ENCODE results near the gene CCDC192.

The CCDC192 gene

DNA sequence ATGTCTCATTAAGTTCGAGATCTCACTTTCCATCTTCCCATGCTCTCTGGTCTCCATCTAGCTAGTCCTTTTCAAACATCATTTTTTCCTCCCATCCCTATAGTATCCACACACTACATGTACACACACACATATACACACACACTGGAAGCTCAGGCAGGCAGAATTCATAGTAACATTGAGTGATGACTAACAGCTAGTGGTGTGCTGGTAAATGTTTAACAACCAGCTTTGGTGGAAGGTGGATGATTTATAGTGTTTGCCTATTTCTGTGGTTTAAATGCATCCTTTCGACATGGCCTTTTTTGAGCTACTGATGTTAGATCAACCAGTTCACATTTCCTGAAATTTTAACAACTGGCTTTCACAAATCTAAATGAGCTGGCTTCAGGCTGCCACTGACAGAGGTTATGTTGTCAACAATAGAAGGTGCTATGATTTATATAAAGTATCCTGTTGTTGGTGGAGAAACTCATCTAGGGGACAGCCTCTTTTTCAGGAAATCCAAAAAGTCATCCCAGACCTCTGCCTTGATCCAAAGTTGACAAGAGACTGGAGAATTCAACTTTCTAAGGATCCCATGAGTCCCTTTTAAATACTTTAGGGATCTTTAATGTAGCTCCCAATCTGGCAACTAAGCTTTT lies 117.8 kb downstream of the CCDC192 start:
- Histone ChIP-seq H2AFZ (ENCODE audit: low read depth) (no peak overlapping the region), H3K4me2 (no peak overlapping the region), H4K20me1 (ENCODE audit: insufficient read depth) (no peaks in the 10 kb centered on the region), H3K4me1 (ENCODE audit: low read depth, poor library complexity, severe bottlenecking) (no peaks in the 10 kb centered on the region), H3K9ac (no peak overlapping the region), H3K27ac (no peak overlapping the region), H3K27me3 (ENCODE audit: insufficient read depth, low read depth) (no peaks in the 10 kb centered on the region), H3K4me3 (IDR thresholded peaks at IDR 0.05; ENCODE audit: insufficient read depth, low read depth, low read length) (no peak overlapping the region), H3K79me2 (ENCODE audit: insufficient read depth, low read depth) (no peaks in the 10 kb centered on the region), H3K36me3 (ENCODE audit: insufficient read depth) (no peaks in the 10 kb centered on the region)
- TF ChIP-seq, protein P1, sequence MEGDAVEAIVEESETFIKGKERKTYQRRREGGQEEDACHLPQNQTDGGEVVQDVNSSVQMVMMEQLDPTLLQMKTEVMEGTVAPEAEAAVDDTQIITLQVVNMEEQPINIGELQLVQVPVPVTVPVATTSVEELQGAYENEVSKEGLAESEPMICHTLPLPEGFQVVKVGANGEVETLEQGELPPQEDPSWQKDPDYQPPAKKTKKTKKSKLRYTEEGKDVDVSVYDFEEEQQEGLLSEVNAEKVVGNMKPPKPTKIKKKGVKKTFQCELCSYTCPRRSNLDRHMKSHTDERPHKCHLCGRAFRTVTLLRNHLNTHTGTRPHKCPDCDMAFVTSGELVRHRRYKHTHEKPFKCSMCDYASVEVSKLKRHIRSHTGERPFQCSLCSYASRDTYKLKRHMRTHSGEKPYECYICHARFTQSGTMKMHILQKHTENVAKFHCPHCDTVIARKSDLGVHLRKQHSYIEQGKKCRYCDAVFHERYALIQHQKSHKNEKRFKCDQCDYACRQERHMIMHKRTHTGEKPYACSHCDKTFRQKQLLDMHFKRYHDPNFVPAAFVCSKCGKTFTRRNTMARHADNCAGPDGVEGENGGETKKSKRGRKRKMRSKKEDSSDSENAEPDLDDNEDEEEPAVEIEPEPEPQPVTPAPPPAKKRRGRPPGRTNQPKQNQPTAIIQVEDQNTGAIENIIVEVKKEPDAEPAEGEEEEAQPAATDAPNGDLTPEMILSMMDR (conservative IDR thresholded peaks at IDR 0.05; ENCODE audit: low read depth, low read length) = no peak

DNA sequence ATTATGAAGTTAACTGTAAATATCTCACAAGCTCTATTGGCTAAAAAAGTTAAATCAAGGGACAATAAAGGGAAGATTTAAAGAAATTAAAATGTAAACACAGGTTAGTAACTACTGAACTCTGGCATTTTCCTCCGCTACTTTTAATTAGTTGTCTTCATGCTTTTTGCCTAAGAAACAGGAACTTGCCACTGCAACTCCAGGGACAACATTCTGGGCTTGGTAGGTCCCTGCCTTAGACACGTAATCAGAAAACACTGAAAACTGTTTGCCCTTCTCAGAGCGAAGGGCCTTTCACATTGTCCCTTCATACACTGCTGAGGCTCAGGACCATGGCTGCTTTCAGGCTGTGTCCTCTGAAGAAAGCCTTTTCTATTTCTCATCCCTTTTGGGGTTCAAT lies 118.7 kb downstream of the CCDC192 start:
- H3K36me3 ChIP-seq (ENCODE audit: insufficient read depth) = no peaks in the 10 kb centered on the region
- H3K4me1 ChIP-seq (ENCODE audit: low read depth, poor library complexity, severe bottlenecking) = no peaks in the 10 kb centered on the region
- no peaks in the 10 kb centered on the region for H3K79me2 ChIP-seq (ENCODE audit: insufficient read depth, low read depth)
- no peak overlapping the region for H3K27ac ChIP-seq
- no peaks in the 10 kb centered on the region for H4K20me1 ChIP-seq (ENCODE audit: insufficient read depth)
- H3K4me2 ChIP-seq = no peak overlapping the region
- TF ChIP-seq, protein P1 (conservative IDR thresholded peaks at IDR 0.05; ENCODE audit: low read depth, low read length) = no peak
- no peaks in the 10 kb centered on the region for H3K27me3 ChIP-seq (ENCODE audit: insufficient read depth, low read depth)
- H2AFZ ChIP-seq (ENCODE audit: low read depth) = no peak overlapping the region
- no peak overlapping the region for H3K9ac ChIP-seq
- no peak overlapping the region for H3K4me3 ChIP-seq (IDR thresholded peaks at IDR 0.05; ENCODE audit: insufficient read depth, low read depth, low read length)

DNA sequence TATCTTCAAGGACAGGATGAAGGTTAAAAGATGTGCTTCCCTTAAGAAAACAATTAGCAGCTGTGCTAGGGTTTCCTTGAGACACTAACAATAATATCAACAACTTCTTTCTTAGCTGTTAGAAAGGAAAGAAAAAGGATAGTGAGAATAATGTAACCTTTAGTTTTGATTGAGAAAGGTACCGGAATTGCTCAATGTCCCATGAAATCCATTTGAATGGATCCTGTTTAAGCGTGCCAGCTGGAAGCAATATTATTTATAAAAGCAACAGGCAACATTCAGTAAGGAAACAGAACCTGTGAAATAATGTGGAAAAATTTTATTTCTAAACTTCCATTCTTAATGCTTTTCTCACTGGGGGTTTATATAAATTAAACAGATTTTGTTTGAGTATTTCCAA lies 120.9 kb downstream of the CCDC192 start:
- H3K27ac ChIP-seq = no peak overlapping the region
- no peaks in the 10 kb centered on the region for H3K79me2 ChIP-seq (ENCODE audit: insufficient read depth, low read depth)
- H3K4me2 ChIP-seq = no peak overlapping the region
- no peaks in the 10 kb centered on the region for H3K4me1 ChIP-seq (ENCODE audit: low read depth, poor library complexity, severe bottlenecking)
- TF ChIP-seq, protein P1 (conservative IDR thresholded peaks at IDR 0.05; ENCODE audit: low read depth, low read length) = no peak
- H2AFZ ChIP-seq (ENCODE audit: low read depth) = no peak overlapping the region
- H4K20me1 ChIP-seq (ENCODE audit: insufficient read depth) = no peaks in the 10 kb centered on the region
- H3K9ac ChIP-seq = no peak overlapping the region
- no peaks in the 10 kb centered on the region for H3K36me3 ChIP-seq (ENCODE audit: insufficient read depth)
- no peaks in the 10 kb centered on the region for H3K27me3 ChIP-seq (ENCODE audit: insufficient read depth, low read depth)
- H3K4me3 ChIP-seq (IDR thresholded peaks at IDR 0.05; ENCODE audit: insufficient read depth, low read depth, low read length) = no peak overlapping the region

DNA sequence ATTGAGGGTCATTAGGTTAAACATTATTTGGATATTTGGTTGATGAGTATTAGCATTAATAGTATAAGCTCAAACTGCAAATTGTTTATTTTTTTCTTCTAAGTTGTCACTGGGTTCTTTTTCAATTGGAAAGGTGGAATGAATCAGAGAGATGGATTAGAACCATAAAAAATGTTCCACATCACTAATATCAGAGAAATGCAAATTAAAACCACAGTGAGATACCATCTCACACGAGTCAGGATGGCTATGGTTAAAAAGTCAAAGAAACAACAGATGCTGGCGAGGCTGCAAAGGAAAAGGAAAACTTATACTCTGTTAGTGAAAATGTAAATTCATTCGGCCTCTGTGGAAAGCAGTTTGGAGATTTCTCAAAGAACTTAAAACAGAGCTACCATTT lies 122.8 kb downstream of the CCDC192 start:
- Histone ChIP-seq H4K20me1 (ENCODE audit: insufficient read depth) (no peaks in the 10 kb centered on the region), H3K27me3 (ENCODE audit: insufficient read depth, low read depth) (no peaks in the 10 kb centered on the region), H3K4me2 (no peak overlapping the region), H2AFZ (ENCODE audit: low read depth) (no peak overlapping the region), H3K79me2 (ENCODE audit: insufficient read depth, low read depth) (no peaks in the 10 kb centered on the region), H3K36me3 (ENCODE audit: insufficient read depth) (no peaks in the 10 kb centered on the region), H3K27ac (no peak overlapping the region), H3K4me3 (IDR thresholded peaks at IDR 0.05; ENCODE audit: insufficient read depth, low read depth, low read length) (no peak overlapping the region), H3K9ac (no peak overlapping the region), H3K4me1 (ENCODE audit: low read depth, poor library complexity, severe bottlenecking) (no peaks in the 10 kb centered on the region)
- TF ChIP-seq, protein P1 (conservative IDR thresholded peaks at IDR 0.05; ENCODE audit: low read depth, low read length) = no peak

Data from KMS-11 (cell line).